Stimulated activated CD8-positive, alpha-beta memory T cell treated with anti-CD3 and anti-CD28 coated beads, Interleukin-7, amount 100 ng/mL, for 1 hour (primary cell): ENCODE data around the gene KCP.
"Not testable (repeated sequence)": the region's sequence is repeated elsewhere in the genome, so short reads cannot be mapped to it uniquely, and the experiment has no call there.

Source experiments
- DNase-seq, 2 donors: peaks; one replicate each; pipeline ENCODE4 v3.0.0-alpha.2; 2020; ENCODE audit warnings: low read depth in 2 of 2

The KCP gene

GRCh38 chr7:128921866-128922440, 11.4 kb upstream of the KCP start:
- DNase-seq = no peak

DNA sequence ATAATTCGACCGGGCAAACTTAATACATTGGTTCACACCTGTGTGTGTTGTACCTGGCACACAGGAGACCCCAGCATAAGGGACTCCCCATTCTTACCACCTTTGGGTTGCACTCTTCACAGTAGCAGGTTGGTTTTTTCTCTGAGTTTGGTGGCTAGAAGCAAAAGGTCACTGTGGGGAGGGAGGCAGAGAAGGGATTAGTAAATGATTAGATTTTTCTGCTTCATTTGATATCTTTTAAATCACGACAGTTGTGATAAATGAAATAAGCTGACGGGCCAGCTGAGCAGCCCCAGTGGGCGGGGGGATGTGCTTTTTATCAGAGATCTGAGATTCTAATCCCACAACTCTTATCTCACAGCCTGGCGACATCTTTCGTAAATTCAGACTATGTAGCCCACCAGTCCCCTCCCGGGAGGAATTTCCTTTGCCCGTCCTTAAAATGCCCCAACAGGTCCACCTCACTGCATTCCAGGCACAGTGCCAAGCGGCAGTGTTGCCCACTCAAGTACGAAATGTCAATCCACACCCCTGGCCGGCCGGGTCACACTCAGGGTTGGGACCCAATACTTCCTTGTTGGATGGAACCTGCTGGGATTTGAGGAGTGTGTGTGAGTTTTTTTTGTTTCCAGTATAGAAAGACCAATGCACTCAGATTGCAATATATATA, 10.5 kb upstream of the KCP start:
- no peak for DNase-seq

DNA sequence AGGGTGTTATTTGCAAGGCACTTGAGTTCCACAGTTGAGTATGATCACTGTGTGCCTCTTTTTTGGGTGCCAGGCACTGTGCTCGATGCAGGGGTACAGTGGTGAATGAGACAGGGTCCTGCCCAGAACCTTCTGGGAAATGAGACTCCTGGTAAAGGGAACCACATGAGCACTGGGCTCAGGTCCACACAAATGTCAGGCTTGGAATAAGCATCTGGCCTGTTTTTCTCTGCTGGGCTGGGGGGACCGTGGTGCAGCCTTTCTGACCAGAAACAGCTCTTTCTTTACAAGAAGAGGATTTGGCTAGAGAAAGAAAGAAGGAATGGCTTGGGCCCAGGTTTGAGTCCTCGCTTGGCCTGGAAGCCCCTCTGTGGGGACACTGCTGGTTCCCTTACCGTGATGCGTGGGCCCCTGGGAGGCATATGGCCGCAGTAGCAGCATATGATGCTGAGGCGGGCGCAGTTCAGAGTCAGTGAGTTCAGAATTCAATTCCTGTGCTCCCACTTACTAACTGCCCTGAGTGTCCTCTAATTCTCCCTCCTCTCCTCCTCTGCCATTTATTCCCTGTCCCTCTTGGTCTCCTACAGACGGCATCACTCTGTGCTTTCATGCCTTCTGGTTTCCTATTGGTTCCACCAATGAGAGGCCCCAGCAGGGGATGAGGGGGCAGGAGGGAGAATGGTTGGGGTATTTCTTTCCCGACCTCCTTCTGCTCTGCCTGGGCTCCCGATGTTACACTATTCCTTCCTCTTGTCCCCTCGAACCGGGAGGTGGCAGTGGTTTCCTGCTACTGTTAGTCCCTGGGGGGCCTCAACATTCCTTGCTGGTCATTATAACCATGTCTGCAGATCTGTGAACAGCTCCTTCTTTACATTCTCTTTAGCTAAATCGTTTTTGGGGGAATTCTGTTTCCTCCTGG, 9.6 kb upstream of the KCP start:
- DNase-seq = no peak

DNA sequence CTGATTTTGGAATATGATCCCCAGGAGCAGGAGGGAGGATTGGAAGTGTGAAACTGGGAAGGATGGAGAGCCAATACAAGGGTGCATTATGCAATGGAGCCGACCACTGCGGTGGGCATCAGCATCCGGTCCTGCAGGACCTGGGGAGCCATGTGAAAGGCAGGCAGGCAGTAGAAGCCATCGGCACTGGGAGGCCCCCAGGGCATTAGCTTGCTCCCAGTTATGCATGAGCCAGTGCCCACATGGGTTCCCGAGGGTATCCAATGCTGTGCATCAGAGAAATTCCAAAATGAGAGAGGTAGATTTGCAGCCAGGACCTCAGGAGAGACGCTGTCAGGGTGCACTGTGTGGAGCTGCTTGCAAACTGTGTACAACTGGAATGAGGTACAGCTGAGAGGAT, 8.7 kb upstream of the KCP start:
- no peak for DNase-seq

- DNase-seq = no peak
Measured at GRCh38 chr7:128918016-128918665, 7.6 kb upstream of the KCP start.

DNA sequence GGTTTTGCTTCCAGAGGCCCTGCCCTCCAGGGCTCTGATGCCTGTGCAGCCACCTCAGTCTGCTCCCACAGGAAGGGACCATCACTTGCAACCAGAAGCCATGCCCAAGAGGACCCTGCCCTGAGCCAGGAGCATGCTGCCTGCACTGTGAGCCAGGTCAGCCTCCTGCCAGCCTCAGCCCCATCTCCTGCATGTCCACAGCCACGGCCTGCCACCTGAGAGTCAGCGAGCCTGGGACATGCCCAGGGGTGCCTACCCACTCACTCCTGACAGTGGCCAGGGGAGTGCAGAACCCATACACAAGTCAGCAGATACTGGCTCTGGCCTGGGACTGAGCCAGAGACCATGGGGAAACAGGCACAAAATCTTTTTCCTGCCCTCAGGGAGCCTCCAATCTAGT, 6.6 kb upstream of the KCP start:
- no peak for DNase-seq

DNA sequence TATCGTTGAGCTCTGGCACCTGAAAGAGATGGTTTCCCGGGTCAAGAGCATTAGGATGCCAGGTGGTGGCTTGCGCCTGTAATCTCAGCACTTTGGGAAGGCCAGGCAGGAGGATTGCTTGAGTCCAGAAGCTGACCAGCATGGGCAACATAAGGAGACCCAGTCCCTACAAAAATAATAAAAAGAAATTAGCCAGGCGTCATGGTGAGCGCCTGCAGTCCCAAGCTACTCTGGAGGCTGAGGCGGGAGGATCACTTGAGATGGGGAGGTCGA, 6.1 kb upstream of the KCP start:
- DNase-seq = no peak

DNA sequence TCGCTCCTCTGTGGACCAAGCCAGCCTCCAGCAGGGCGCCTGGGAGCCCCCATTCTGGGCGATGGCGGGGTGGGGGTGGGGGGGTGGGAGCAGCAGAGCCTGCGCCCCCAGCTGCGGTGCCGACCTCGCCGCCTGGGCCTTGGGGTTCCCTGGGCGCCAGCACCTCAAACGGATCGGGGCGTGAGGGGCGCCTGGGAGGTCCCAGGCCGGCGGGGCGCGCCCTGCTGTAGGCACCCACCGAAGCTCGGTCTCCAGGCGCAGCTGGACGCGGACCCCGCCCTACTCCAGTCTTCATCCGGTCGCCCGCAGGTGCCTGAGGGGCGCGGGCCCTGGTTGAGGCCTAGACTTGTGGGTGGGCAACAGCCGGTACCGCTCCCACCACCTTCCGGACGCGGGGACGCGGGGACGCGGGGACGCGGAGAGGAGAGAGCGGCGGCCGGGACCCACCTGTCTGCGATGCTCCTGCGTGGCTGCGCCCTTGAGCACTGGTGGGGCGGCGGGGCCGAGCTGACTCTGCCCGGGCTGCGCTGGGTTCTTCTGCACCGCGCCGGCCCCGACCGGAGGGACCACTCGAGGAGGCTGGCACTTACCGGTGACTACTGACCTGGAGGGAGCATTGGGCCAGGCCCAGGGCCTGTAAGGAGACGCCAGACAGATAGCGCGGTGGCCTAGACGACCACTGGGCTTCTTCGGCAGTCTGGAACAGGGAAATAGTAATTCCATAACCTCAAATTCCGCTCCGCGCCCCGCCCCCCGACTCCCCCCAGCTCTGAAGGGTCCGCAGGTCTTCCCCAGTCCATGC, 5.5 kb upstream of the KCP start:
- DNase-seq = no peak

DNA sequence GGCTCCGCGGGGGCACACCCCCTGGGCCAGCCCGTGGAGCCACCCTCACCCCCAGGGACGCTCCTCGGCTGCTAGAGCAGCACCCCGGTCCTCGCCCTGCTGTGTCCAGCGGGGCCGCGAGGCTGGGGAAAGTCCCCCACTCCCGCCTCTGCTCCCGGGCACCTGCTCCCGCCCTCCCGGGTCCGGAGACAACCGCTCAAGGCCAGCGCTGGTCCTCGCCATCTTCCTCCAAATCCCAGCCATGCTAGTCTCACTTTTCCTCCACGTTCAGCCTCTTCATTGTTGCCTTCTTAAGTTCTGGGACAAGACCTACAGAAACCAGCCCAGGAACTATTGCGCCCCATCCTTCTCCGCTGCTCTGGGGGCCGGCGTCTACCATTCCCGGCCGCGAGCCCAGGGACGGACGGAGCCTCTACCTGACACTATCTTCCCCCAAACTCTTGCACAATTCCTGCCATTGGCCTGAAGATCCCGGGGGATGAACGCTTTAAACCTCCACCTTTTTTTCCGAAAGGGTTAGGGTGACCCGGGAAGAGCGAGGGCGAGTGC, 4.8 kb upstream of the KCP start:
- DNase-seq = no peak

DNA sequence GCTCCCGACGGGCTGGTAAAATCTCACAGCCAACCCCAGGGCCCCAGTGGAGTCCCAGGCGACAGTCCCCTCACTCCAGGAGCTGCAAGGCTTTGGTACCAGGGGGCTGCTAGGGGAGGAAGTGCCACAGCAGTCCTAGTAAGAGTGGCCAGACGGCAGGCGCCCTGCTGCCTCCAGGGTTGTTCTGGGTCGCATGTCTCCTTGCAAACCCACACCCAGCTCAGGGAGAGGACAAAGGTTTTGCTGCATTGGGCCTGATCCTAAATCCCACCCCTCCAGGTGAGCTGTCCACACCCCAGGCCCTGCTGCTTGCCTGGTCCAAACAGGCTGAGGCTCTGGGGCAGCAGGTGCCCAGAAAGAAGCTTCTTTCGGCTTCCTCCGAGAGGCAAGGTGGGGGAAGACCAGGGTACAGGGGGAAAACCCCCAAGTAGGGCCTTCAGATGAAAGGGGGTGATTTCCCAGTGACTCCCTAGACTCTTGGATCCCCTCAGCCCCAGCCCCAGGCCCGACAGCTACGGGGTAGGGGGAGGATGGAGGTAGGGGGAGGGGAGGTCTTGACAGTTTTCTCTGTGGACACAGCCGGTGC, 4.2 kb upstream of the KCP start:
- DNase-seq = no peak

DNA sequence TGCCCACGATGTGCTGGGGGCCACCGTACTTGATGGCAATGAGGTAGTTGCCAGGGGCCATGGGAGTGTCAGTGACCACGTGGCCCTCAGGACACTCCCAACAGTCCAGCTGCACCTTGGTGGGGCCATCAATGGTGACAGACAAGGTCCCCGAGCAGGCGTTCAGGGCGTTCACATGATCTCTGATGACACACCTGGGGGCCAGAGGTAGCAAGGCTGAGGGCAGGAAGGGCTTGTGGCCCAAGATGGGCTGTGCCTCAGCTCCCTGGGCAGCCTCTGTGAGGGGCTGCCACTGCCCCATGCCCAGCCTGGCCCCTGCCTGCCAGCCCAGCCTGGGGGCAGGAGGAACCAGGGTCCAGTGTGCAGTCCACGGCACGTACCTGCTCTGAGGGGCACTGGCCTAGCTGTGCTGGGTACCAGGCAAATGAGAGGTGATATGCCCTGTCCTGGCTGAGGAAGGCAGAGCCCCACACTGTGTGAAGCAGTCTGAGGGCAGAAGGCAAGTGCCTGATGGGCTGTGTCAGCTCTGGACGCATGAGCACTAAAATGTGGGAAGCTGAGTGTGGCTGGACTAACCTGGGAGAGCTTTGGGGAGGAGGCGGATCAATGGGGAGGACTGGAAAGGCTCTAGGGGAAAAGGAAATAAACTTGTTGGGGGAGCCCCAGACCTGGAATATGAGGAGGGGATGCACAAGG, 3.5 kb upstream of the KCP start:
- no peak for DNase-seq

DNA sequence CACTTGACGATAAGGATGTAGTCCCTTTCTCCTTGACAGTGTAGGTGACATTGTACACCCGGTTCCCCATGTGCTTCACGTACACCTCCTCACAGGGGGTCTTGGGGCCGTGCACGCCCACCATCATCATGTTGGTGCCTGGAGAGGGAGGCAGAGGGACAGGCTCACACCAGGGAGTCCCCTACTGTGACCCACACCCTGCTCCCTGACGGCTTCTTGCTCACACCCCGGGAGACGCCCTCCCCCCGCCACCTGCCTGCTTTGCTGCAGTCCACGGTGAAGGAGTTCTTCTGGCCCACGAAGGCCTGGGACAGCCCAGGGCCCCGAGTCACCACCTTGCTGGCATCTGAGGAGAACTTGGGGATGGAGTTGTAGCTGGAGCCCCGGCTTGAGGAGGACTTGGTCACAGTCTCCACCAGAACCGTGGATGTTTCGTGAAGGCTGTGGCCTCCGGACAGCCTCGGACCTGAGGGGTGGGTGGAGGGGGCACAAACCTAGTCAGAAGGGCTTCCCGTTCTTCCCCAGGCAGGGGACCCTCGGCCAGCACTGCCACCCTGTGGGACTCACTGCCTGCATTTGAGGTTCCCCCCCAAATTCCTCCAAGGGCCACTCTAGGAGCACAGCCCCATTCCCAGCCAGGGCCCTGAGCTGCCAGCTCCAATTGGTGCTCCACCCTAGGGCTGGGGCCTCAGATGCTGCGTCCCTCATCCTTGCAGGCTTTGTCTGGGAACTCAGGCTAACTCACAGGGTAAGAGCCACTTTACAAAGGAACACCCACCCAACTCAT, 2.4 kb upstream of the KCP start:
- not testable (repeated sequence) for DNase-seq

DNA sequence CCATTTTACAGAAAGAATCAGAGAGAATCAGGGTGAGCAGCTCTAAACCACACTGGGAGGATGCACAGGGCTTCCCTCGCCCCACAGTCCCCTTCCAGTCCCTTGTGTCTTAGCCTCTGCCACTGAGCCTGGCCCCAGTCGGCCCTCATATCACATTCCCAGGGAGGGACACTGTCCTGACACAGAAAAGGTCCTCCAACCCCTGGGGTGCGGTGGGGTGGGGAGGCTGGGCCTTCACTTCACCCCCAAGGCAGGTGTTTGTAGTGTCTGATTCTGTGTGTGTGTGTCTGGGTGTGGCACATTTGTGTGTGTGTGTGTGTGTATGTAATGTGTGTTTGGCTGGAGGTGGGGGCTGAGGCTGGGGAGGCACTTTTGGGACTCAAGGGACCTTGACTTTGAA, 1.8 kb upstream of the KCP start:
- no peak for DNase-seq

DNA sequence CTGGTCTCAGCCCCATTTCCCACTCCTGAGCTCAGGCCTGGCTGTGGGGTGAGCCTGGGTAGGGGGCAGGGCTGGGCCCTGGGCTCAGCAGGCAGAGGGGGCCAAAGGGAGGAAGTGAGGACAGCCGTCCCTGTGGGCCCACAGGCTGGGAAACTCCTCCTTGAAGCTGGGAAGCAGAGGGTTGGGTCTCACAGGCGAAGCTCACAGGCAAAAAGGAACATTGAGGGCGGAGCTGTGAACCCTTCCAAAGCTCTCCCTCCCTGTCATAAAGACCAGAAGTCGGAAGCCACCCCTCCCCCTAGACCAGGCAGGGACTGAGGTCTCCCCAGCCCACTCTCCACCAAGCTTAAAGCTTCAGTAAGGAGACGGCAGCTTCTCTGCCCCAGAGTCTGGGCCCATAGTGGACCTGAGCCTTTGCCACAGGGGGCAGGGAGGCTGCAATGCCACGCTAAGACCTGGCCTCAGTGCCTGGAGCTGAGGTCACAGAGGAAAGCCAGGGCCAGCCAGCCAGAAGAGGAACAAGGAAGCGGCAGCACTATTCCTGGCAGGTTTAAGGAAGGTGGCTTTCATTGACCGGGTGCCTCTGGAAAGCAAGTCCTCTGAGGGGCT, 1.0 kb upstream of the KCP start:
- no peak for DNase-seq

DNA sequence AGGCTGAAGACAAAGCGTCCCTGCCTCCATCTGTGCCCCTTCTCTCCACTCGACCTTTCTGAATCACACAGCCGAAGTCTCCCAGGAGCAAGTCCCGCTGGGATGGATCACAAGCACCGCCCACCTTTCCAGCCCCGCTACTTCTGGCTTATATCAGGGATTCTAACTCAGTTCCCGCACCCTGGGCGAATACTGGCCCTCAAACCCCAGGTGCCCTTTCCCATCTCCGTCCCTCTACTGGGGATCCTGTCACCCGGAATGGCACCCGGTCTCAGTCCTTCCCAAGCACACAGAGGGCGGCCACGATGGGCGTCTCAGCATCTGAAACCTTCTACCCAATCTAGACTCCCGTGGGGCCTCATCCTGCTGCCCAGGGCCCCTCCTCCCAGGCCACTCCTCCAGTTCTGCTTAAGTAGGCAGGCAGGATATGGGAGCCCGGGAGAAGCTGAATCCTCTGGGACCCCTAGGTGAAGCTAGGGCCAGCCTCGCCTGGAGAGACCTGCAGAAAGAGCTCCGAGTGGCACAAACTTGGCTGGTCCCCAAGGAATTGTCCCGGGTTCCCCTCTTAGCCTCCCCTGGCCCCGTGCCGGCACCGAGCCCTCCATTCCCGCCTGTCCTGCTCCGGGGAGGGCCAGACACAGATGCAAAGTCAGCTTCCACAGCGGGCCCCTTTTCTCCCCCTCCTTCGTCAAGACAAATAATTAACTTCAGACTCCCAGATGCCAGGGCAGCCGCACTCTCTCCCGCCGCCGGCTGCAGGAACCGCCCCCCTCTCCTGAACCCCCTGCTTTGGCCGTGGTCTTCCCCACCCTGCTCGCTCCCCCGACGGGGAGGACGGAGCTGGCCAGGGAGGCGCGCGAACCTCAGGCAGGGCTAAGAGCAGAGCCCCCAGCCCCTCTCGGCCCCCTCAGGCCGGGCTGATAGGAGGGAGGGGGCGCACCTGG, 612 bp downstream of the KCP start:
- no peak for DNase-seq

DNA sequence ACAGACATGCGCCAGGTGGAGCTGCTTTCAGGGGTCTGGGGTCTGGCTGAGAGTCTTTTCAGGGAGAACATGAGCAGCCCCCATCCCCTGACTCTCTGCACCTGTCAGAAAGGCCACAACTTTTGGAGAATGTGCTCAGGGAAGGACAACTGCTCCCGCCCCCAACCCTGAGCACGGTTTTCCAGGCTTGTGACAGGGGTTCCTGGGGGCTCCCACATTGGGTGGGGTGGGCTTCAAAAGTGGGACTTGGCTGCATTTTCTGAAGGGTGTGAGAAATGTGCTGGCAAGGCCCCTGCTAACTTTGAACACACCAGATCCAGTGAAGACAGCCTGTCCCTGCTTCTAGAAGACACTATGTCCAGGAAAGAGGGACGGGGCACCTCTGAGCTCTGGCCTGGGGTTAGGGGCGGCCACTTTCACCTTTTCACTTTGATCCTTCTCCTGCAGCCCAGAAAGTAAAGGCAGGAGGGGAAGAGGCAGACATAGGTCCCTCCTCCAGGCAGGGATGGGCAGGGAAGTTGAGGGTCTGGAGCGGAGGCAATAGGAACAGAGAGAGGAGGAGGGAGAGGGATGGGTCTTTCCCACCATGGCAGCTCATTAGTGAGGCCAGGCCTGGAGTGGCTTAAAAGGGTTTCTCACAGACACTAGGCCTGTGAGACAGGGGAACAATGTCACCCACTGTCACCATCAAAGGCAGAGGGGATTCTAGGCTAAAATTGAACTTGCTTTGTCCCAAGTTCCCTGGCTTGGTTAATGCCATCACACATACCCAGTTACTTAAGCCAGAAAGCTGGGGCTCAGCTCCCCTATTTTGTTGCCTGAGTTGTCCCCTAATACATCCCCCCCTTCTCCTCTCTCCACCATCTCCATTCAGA, 1.5 kb downstream of the KCP start:
- DNase-seq = no peak
